NCI-H1092 (cell line): ENCODE measurements around the gene SUDS3.
"Not testable (repeated sequence)": the region's sequence is repeated elsewhere in the genome, so short reads cannot be mapped to it uniquely, and the experiment has no call there.

Experiments used
- DNase-seq: peaks from one replicate; lab custom pipeline; 2025; lab: John Stamatoyannopoulos, UW

Gene SUDS3, protein sequence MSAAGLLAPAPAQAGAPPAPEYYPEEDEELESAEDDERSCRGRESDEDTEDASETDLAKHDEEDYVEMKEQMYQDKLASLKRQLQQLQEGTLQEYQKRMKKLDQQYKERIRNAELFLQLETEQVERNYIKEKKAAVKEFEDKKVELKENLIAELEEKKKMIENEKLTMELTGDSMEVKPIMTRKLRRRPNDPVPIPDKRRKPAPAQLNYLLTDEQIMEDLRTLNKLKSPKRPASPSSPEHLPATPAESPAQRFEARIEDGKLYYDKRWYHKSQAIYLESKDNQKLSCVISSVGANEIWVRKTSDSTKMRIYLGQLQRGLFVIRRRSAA

DNA sequence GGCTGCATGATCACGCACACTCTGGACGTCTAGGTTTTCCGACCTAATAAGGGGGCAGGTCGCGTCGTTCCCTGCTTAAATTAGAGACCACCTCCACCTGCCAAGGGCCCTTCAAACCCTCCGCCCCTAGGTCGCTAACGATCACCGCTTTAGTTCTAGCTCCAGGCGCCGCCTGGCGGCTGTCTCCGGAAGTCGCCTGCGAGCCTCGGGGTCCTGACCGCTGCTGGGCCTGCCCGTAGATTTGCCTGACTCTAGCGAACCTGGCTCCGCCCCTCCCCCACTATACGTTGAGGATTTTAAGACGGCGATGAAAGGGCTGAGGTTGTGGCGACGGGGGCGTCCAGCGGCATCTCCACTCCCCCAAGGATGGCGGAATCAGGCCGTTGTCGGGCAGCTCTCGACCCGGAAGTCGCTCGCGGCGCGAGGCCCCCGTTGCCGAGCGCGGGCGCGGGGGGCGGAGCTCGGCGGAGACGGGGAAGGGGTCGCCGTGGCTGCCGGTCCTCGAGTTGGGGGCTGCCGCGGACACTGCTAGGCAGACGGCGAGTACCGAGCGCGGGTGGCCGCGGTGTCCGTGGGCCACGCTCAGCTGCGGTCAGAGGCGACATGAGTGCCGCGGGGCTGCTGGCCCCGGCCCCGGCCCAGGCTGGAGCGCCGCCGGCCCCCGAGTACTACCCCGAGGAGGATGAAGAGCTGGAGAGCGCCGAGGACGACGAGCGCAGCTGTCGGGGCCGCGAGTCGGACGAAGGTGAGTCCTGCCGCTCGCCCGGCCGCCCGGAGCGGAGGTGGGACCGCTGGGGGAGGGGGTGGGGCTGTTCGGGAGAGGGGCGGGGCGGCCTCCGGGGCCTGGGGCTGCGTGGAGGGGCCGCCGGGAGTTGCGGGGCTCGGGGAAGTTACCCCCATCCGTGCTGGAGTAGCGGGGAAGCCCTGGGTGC, at the start of gene SUDS3:
SUDS3 (plus strand) TSS at position 467 of the 932 bp plus-strand sequence; CDS start at position 604, 137 bp downstream.
- DNase-seq = peak; percentile 78

DNA sequence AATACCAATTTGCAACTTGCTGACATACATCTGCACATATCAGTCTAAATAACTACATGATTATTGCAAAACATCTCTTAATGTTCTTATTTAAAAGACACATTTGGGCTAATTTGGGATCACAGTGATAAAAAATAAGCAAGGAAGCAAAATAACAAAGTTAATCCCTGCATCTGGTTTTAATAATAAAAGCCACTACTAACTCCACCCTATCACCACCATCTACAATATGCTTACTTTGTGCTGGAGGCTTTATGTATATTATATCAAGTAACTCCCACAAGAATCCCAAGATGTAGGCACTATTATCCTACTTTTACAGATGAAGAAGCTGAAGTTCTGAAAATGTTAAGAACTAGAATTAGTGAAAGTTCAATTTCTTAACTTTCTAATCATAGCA, 49.4 kb upstream of the SUDS3 start:
- DNase-seq = no peak

DNA sequence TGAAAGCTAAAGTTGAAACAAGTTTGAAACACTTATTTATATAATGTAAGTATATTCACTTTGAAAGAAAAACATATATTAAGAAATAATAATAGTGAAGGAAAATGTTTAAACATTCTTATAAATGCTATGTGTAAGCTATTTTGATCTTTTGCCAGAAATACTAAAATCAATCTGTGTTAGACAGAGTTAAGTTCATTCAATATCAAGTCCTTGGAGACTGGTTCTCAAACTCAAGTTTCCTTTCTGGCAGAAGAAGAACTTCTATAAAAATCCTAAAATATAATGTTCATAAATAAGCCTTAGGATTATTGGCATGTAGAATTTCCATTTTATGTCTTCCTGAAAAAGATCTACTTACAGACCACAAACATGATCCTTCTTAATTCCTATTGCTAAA, 49.0 kb upstream of the SUDS3 start:
- DNase-seq = no peak

DNA sequence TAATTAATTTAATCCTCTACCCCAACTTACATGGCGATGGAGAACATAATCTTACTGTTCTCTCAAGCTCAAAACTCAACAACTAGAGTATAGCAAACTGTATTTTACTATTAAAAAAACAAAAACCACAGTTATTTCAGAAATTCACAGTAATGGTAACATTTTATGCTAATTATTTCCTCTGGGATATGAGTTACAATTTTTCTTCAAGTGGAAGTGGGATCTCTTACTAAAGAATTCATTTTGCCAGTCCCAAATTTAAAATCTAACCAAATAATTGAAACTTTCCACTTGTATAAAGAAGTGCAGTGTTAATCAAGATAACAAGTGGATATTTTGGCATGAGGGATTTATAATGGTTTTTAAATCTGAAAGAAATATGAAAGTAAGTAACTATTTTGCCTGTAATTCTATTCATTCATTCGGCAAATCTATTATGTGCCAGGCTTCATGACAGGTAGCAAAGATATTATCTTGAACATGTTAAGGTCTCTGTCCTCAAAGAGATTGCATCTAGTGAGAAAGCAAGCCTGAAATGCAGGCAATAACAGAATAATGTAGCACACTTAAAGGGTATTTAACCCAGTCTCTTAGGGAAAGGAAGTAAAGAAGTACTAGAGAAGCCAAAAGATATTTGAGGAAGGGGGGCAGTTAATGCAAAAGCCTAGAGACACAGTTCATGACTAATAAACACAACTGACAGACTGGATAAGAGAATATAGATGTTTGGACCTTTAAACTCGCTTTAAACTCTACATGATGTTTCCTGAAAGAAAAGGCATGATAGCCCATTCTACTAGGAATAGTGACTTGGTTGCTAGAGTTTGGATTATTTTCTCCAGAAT, 47.6 kb upstream of the SUDS3 start:
- no peak for DNase-seq

DNA sequence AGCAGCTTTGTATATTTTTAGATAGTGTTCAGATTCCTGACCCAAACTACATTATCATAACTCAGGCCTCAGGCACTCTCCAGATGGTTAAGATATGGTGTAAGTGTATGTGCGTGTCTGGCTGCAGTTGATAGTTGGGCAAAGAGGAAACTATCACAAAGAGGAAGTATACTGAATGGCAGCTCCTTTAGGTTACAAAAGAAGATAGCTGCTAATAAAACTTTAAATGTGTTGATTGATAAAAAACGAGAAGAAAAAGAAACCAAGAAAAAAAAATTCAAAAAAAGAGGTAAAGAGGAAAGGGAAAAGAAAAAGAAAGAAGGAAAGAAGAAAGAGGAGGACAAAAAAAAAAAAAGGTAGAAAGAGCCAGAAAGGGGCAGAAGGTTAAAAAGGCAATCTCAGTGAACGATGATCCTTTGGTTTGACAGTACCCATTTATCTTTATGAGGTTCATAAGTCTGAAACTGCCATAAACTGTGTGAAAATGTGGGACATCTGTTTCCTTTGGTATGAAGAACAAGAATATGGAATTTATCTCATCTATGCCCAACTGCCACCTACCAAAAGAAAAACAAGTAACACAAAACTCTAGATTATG, 45.8 kb upstream of the SUDS3 start:
- DNase-seq = no peak

DNA sequence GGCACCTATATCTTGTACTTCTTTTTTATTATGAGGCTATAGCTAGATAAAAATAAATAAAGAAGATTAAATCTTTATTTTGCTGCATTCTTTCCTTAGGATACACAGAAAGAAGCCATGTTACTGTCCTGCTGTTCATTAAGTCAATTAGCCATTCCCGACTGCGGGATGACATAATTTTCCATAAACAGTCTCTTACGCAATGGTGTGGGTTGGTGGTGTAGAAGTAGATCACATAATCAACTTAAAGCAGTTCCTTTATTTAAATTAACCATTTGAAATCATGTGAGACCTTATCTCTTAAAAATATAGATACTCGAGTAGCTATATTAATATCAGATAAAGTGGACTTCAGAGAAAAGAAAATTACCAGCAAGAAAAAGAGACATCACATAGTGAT, 43.8 kb upstream of the SUDS3 start:
- no peak for DNase-seq

DNA sequence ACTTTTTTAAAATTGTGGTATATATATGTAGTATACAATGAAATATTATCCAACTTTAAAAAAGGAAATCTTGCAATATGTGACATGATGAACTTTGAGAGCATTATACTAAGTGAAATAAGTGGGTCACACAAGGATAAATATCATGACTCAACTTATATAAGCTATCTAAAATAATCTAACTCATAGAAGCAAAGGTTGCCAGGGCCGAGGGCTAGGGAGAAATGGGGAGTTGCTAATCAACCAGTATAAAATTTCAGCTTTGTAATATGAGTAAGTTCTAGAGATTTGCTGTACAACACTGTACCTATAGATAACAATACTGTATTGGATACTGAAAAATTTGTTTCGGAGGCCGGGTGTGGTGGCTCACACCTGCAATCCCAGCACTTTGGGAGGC, 42.1 kb upstream of the SUDS3 start:
- DNase-seq = no peak

DNA sequence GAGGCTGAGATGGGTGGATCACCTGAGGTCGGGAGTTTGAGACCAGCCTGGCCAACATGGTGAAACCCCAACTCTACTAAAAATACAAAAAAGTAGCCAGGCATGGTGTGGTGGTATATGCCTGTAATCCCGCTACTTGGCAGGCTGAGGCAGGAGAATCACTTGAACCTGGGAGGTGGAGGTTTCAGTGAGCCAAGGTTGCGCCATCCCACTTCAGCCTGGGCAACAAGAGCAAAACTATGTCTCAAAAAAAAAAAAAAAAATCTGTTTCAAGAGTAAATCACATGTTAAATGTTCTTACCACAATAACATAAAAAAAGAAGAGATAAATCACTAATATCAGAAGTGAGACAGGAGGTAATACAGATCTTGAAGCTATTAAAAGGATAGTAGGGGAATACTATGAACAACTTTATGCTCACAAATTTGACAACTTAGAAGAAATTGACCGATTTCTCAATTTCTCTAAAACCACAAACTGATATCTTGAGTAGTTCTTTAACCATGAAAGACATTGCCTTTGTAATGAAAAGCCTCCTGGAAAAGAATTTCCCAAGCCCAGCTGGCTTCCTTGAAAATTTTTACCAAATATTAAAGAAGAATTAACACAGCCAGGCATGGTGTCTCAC, 41.3 kb upstream of the SUDS3 start:
- DNase-seq = no peak

DNA sequence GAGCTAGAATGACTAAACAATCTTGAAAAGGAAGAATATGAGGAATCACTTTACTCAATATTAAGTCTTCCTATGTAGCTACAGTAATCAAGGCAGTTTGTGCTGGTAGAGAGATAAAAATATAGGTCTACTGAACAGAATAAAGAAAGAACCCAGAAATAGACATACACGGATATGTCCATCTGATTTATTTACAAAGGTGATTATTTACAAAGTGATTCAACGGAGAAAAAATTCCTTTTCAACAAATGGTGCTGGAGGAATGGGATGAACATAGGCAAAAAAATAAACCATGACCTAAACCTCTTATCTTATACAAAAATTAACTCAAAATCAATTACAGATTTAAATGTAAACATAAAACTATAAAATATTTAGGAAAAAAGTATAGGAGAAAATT, 40.2 kb upstream of the SUDS3 start:
- DNase-seq = no peak

DNA sequence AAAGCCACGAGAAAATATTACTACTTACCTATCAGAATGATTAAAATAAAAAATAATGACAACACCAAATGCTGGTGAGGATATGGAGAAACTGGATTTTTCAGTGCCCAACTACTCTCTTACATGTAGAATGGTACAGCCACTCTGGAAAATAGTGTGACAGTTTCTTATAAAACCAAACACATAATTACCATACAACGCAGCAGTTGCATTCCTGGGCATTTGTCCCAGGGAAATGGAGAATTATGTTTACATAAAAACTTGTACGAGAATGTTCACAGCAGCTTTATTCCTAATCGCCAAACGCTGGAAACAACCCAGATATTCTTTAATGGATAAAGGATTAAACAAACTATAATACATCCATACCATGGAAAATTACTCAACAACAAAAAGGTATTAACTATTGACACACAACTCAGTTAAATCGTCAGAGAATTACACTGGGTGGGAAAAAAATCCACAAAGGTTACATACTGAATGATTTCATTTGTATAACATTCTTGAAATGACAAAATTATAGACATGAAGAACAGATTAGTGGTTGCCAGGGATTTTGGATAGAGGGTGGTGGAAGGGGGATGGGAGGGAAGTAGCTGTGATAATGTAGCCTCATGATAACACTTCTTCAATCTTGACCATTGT, 39.0 kb upstream of the SUDS3 start:
- no peak for DNase-seq

DNA sequence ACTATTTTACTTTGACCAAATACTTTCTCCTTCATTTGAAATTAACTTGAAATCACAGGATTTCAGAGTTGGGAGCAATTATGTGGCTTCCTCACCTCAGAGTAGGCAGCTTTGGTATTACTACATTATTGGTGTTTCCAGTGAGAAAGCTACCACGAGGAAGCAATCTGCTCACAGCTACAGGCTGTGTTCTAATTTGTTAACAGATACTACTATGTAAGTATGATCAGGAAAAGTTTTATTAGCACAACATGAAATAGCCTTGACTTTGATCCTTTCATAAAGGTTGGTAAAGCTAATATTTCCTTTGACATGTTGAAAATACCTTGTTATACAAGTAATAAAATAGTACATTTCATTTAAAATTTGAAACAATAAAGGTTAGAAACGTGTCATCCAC, 34.3 kb upstream of the SUDS3 start:
- DNase-seq = no peak

DNA sequence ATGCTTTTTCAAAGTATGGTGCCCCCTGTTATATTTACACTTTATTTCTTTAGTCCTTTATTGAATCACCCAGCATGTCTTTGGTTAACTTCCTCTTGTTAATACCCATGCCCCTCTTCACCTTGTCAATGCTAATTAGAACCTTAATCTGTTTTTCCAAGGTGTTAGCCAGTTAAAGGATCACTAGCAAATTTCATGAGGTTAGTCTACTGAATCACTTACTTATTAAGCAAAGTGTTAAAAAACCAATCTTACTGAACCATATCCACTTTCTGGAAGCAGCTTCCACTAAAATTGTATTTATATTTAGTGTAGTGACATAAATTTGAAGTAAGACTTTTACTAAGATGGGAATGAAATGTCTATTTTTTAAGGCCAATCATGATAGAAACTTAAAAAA, 31.5 kb upstream of the SUDS3 start:
- DNase-seq = no peak

DNA sequence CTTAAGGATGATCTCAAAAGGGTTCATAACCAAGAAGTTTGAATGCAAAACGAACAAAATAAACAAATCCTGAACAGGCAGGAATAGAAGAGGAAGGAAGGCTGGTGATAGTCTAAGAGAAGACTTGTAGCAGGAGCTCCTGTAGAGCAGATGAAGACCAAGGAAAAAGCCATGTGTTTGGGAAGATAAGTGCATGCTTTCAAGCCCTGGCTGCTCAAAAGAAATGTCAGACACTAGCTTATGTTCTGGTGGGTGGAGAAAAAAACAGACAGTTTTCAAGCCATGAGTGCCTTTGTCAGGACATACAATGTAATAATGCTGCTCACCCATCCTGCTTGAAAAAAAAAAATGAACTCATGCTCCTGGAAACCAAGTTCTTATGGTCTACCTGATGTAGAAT, 31.0 kb upstream of the SUDS3 start:
- DNase-seq = no peak

DNA sequence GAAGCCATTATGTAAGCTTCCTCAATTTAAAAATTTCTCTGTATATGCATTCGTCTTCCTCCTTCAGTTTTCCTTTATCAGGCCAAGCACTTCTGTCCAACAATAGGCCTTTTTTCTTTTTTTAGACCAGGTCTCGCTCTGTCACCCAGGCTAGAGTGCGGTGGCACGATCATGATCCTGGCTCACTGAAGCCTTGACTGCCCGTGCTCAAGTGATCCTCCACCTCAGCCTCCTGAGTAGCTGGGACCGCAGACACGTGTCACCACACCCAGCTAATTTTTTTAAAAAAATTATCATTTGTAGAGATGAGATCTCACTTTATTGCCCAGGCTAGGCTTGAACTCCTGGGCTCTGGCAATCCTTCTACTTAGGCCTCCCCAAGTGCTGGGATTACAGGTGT, 29.5 kb upstream of the SUDS3 start:
- no peak for DNase-seq

DNA sequence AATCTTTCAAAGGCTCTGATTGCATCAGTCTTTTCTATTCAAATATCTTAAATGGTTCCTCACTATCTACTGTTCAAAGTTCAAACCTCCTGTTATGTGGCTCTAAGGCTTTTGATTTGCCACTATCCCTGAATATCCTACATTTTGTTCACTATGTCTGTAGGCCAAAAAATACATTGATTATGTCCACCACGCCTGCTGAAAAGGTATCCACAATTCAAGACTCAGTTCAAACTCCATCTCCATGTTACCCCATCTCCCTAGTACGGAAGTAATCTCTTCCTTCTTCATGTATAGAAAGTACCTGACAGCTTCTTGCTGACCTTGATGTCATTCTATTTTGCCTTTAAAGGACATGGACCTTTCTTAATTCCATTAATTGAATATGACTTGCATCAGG, 28.4 kb upstream of the SUDS3 start:
- DNase-seq = no peak

DNA sequence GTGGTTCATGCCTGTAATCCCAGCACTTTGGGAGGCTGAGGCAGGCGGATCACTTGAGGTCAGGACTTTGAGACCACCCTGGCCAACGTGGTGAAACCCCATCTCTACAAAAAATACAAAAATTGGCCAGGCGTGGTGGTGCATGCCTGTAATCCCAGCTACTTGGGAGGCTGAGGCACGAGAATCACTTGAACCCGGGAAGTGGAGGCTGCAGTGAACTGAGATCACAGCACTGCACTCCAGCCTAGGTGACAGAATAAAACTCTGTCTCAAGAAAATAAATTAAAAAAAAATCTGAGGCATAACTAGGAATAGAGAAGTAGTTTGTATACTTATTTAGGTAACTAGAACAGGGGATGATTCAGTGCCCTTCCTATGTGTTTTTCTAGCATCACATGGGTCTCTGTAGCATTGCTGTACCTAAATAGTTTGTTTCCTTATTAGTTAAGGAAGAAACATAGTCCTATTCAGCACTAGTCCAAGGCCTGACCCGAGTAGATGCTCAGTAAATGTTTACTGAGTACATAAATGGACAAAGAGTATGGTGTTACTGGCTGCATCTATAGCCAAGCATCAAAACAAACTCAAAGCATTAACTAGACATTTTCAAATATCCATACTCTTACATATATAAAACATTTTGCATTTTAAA, 25.3 kb upstream of the SUDS3 start:
- DNase-seq = no peak

DNA sequence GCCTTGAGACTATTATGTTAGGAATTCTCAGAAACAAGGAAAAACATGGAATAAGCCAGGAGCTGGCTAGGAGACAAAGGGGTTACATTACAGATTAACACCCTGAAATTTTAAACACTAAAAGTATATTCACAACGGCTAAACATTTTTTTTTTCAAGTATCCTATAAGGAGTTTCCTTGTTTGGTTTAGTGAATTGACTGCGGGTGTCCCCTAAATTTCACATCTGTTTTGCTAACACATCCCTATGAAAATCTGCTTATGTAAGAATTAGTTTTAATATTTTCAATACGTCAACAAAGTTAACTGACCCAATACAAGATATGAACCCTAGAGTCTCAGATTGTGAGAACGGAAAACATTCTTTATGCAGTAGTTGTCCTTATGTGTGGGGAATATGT, 22.6 kb upstream of the SUDS3 start:
- no peak for DNase-seq

DNA sequence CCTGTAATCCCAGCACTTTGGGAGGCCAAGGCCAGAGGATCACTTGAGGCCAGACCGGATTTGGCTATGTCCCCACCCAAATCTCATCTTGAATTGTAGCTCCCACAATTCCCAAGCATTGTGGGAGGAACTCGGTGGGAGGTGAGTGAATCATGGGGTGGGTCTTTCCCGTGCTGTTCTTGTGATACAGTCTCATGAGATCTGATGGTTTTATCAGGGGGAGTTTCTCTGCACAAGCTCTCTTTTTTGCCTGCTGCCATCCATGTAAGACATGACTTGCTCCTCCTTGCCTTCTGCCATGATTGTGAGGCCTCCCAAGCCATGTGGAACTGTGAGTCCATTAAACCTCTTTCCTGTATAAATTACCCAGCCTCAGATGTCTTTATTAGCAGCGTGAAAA, 21.9 kb upstream of the SUDS3 start:
- DNase-seq = not testable (repeated sequence)

DNA sequence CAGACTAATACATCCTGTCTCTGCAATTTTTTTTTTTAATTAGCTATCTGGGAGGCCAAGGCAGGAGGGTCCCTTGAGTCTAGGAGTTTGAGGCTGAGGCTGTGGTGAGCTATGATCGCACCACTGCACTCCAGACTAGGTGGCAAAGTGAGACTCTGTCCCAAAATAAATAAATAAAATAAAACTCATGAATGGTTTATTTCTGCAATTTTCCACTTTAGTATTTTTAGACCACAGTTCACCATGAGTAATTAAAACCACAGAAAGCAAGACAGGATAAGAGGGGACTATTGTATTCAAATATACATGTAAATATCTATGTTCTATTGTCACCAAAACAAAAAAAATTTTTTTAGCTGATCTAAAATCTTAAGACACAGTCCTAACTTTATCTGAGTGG, 21.5 kb upstream of the SUDS3 start:
- DNase-seq = no peak

DNA sequence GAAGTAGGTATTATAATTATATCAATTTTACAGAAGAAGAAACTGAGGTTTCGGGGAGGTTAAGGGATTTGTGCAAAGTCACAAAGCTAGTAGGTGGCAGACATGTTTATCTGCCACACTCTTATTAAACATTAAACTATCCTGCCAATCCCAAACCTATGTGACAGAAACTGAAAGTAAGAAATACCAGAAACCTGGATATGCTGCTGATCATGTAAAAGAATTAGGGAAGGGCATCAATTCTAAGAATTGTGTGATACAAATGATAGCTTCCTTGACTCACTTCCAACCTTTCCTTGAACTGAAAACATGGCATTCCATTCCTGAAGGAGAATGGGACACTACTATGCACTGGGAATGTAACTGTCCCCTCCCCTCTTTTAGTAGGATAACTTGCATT, 20.5 kb upstream of the SUDS3 start:
- DNase-seq = no peak
